Small intestine (tissue), 7 donors: ENCODE data around the gene COG5. TPM values are rescaled to one million over a fixed set of nuclear protein-coding genes. Genes with fewer than 3 reads are reported as not detected.

Experiments used
- DNase-seq, 2 donors: peaks; one replicate each; pipeline versions ENCODE4 v3.0.0 to v3.0.0-alpha.2; 2013
- FAIRE-seq: peaks from 2 replicates; lab custom pipeline; 2012; peaks lifted over from hg19 to GRCh38; lab: Jason Lieb, UNC
- H3K27ac ChIP-seq, 3 donors: one replicate each; pipeline ENCODE4 v1.5.1; 2013; ENCODE audit warnings: low read length in 2 of 3, mild to moderate bottlenecking in 2 of 3, control low read depth in 1 of 3, inconsistent platforms in 1 of 3, low read depth in 1 of 3, moderate library complexity in 1 of 3
- H3K27me3 ChIP-seq, 3 donors: one replicate each; pipeline ENCODE4 v1.6.1; 2013; ENCODE audit warnings: low read length in 3 of 3, inconsistent platforms in 1 of 3; ENCODE audit not compliant: control insufficient read depth in 3 of 3, insufficient read depth in 3 of 3
- H3K36me3 ChIP-seq, 3 donors: one replicate each; pipeline ENCODE4 v1.6.1; 2013; ENCODE audit warnings: low read length in 3 of 3, inconsistent platforms in 1 of 3, low read depth in 1 of 3, mild to moderate bottlenecking in 1 of 3, moderate library complexity in 1 of 3; ENCODE audit not compliant: control insufficient read depth in 3 of 3, insufficient read depth in 2 of 3
- H3K4me1 ChIP-seq, 3 donors: one replicate each; pipeline ENCODE4 v1.6.1; 2013; ENCODE audit warnings: low read length in 2 of 3, inconsistent platforms in 1 of 3, low read depth in 1 of 3, mild to moderate bottlenecking in 1 of 3, moderate library complexity in 1 of 3; ENCODE audit not compliant: control insufficient read depth in 3 of 3, insufficient read depth in 2 of 3
- H3K4me3 ChIP-seq, 3 donors: one replicate each; pipeline ENCODE4 v1.5.1; 2013; ENCODE audit warnings: low read length in 3 of 3, control low read depth in 1 of 3, inconsistent platforms in 1 of 3, low read depth in 1 of 3, mild to moderate bottlenecking in 1 of 3, moderate library complexity in 1 of 3
- H3K9me3 ChIP-seq, 2 donors: one replicate each; pipeline ENCODE4 v1.6.1; 2013; ENCODE audit warnings: low read depth in 1 of 2, low read length in 1 of 2; ENCODE audit not compliant: control insufficient read depth in 2 of 2, insufficient read depth in 1 of 2
- WGBS, 3 donors: extraction: QIAGEN DNeasy Blood & Tissue Kit; methylation state at CpG; one replicate each; pipeline ENCODE4 v1.1.7; 2013; 5-methylcytosine and 5-hydroxymethylcytosine counted together
- polyA plus RNA-seq, 4 donors: library from polyadenylated mRNA; stranded (reverse) in 3 of 4; unstranded in 1 of 4; fragments of 200-250 nt in 3 of 4; fragments of 120-200 nt in 1 of 4; gene quantifications; one replicate each; pipeline versions ENCODE4 v1.2.1 to v1.2.3, GENCODE V29; 2013
- donor health status: healthy with polysubstance abuse.
- donor health status: control.
- donor health status: control.
- donor health status: Bipolar disorder and iron deficiency.
- donor health status: healthy.

The COG5 gene
- polyA plus RNA-seq, 4 donors = 10.3 to 41.6 (median 12.5) TPM

DNA sequence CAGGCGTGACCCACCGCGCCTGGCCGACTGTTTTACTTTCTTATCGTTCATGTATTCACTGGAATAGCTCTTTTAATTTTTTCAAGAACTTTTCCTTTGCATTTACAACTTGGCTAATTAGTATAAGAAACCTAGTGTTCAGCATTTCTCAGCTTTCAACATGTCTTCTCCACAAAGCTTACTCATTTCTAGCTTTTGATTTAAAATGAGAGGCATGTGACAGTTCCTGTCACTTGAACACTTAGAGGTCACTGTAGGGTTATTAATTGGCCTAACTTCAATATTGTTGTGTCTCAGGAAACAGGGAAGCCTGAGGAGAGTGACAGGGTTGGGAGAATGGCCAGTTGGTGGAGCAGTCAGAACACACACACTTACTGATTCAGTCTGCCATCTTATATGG, 218.9 kb downstream of the COG5 start:
- no peak for DNase-seq
- H3K27ac ChIP-seq = no peak overlapping the region
- H3K4me1 ChIP-seq = no peaks in the 10 kb centered on the region
- peaks cover 0 to 8% of the 10 kb centered on the region in 2 donors for H3K9me3 ChIP-seq
- no peaks in the 10 kb centered on the region for H3K27me3 ChIP-seq
- WGBS, 3 donors = 93 to 98% (median 94%) methylated on average over 5 of the region's 5 CpGs
- H3K4me3 ChIP-seq = no peak overlapping the region
- H3K36me3 ChIP-seq = peaks cover 0 to 2% (median 0%) of the 10 kb centered on the region in 3 donors
- no peak for FAIRE-seq

- Histone ChIP-seq H3K4me1 (no peaks in the 10 kb centered on the region), H3K4me3 (no peak overlapping the region), H3K9me3 (peaks cover 0 to 8% of the 10 kb centered on the region in 2 donors), H3K27ac (no peak overlapping the region), H3K27me3 (no peaks in the 10 kb centered on the region), H3K36me3 (peaks cover 0 to 2% (median 0%) of the 10 kb centered on the region in 3 donors)
- WGBS, 3 donors = 96 to 99% (median 97%) methylated on average over 4 of the region's 4 CpGs
- DNase-seq = no peak
- FAIRE-seq = no peak
These were observed 219.4 kb downstream of the COG5 start for GRCh38 chr7:107344286-107344685.

- FAIRE-seq (no peak), DNase-seq (no peak)
- H3K9me3 ChIP-seq = no peaks in the 10 kb centered on the region
- no peaks in the 10 kb centered on the region for H3K27me3 ChIP-seq
- no peak overlapping the region for H3K4me3 ChIP-seq
- H3K4me1 ChIP-seq = no peaks in the 10 kb centered on the region
- WGBS, 3 donors = 97 to 100% (median 98%) methylated on average over 1 of the region's 1 CpG
- H3K36me3 ChIP-seq = peaks cover 0 to 2% (median 0%) of the 10 kb centered on the region in 3 donors
- no peak overlapping the region for H3K27ac ChIP-seq
These were observed 225.6 kb downstream of the COG5 start for GRCh38 chr7:107338080-107338479.

- FAIRE-seq (no peak), DNase-seq (no peak)
- H3K36me3 ChIP-seq = peaks cover 0 to 11% (median 0%) of the 10 kb centered on the region in 3 donors
- no peaks in the 10 kb centered on the region for H3K9me3 ChIP-seq
- no peaks in the 10 kb centered on the region for H3K4me1 ChIP-seq
- 61 to 88% (median 74%) methylated on average over 4 of the region's 4 CpGs for WGBS, 3 donors
- no peak overlapping the region for H3K27ac ChIP-seq
- no peak overlapping the region for H3K4me3 ChIP-seq
- no peaks in the 10 kb centered on the region for H3K27me3 ChIP-seq
These were observed 231.0 kb downstream of the COG5 start for GRCh38 chr7:107332488-107333269.

DNA sequence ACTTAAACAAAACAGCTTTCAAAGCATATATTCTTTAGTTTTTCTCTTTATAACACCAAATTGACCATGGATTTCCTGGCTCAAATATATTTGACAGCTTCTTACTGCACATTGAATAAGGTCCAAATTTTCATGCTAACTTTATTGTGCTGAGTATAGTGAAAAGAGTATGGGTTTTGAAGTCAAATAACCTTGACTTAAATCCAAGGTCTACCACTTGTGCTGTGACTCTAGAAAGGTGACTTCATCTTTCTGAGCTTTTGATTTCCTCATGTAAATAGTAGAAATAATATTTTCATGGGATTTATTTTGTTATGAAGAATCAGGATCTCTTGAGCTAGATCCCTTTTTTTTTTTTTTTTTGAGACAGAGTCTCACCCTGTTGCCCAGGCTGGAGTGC, 233.2 kb downstream of the COG5 start:
- no peak overlapping the region for H3K27ac ChIP-seq
- H3K27me3 ChIP-seq = no peaks in the 10 kb centered on the region
- DNase-seq = no peak
- peaks cover 0 to 3% of the 10 kb centered on the region in 2 donors for H3K9me3 ChIP-seq
- no peak for FAIRE-seq
- H3K4me3 ChIP-seq = no peak overlapping the region
- no peaks in the 10 kb centered on the region for H3K4me1 ChIP-seq
- peaks cover 0 to 8% (median 0%) of the 10 kb centered on the region in 3 donors for H3K36me3 ChIP-seq

DNA sequence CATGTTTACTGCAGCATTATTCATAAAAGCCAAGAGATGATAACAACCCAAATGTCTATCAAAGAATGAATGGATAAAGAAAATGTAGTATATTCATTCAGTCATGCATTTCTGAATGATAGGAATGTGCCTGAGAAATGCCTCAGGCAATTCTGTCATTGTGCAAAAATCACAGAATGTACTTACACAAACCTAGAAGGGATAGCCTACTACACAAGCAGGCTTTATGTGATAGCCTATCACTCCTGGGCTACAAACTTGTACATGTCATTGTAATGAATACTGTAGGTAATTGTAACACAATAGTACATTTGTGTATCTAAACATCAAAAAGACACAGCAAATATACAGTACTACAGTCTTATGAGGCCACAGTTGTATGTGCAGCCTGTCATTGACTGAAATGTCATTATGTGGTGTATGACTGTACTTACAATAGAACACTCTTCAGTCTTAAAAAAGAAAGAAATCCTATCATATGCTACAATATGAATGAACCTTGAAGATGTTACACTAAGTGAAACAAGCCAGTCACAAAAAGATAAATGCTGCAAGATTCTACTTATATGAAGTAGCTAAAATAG, 235.6 kb downstream of the COG5 start:
- Histone ChIP-seq H3K36me3 (peaks cover 0 to 11% (median 0%) of the 10 kb centered on the region in 3 donors), H3K4me3 (no peak overlapping the region), H3K4me1 (no peaks in the 10 kb centered on the region), H3K27ac (no peak overlapping the region), H3K27me3 (no peaks in the 10 kb centered on the region), H3K9me3 (peaks cover 0 to 3% of the 10 kb centered on the region in 2 donors)
- FAIRE-seq (no peak), DNase-seq (no peak)

- Histone ChIP-seq H3K4me1 (no peaks in the 10 kb centered on the region), H3K27ac (no peak overlapping the region), H3K9me3 (peaks cover 0 to 6% of the 10 kb centered on the region in 2 donors), H3K36me3 (peaks cover 0 to 10% (median 0%) of the 10 kb centered on the region in 3 donors), H3K27me3 (no peaks in the 10 kb centered on the region), H3K4me3 (no peak overlapping the region)
- DNase-seq (no peak), FAIRE-seq (peak; percentile 5)
- WGBS, 3 donors = 92 to 94% (median 94%) methylated on average over 3 of the region's 3 CpGs
These were observed 237.7 kb downstream of the COG5 start for GRCh38 chr7:107326061-107326460.

GRCh38 chr7:107322015-107322414, 241.7 kb downstream of the COG5 start:
- Histone ChIP-seq H3K36me3 (peaks cover 0 to 7% (median 0%) of the 10 kb centered on the region in 3 donors), H3K4me1 (no peaks in the 10 kb centered on the region), H3K27ac (no peak overlapping the region), H3K27me3 (no peaks in the 10 kb centered on the region), H3K9me3 (peaks cover 0 to 6% of the 10 kb centered on the region in 2 donors), H3K4me3 (no peak overlapping the region)
- DNase-seq (no peak), FAIRE-seq (no peak)
- WGBS, 3 donors = 84 to 91% (median 89%) methylated on average over 1 of the region's 1 CpG
